Sigmoid colon (tissue), 7 donors: ENCODE results near the gene SMOC2. TPM values are rescaled to one million over a fixed set of nuclear protein-coding genes. Genes with fewer than 3 reads are reported as not detected.
"Not testable (repeated sequence)": the region's sequence is repeated elsewhere in the genome, so short reads cannot be mapped to it uniquely, and the experiment has no call there.

Experiments
- DNase-seq: peaks from one replicate; pipeline ENCODE4 v3.0.0-alpha.2; 2019
- H3K27ac ChIP-seq, 4 donors: fragments of 200-600 bp; sonication (generic); one replicate each; pipeline ENCODE4 v1.5.1; 2016 to 2019; ENCODE audit warnings: mild to moderate bottlenecking in 1 of 4
- H3K27me3 ChIP-seq, 3 donors: fragments of 200-600 bp; sonication (generic); one replicate each; pipeline ENCODE4 v1.5.1; 2019; ENCODE audit warnings: mild to moderate bottlenecking in 1 of 3
- H3K36me3 ChIP-seq, 4 donors: fragments of 200-600 bp; sonication (generic); one replicate each; pipeline ENCODE4 v1.5.1; 2016 to 2019
- H3K4me1 ChIP-seq, 4 donors: fragments of 200-600 bp; sonication (generic); one replicate each; pipeline ENCODE4 v1.5.1; 2017 to 2019
- H3K4me3 ChIP-seq, 4 donors: fragments of 200-600 bp; sonication (generic); one replicate each; pipeline ENCODE4 v1.5.1; 2017 to 2019; ENCODE audit warnings: mild to moderate bottlenecking in 2 of 4, moderate library complexity in 1 of 4
- H3K9me3 ChIP-seq, 4 donors: fragments of 200-600 bp in 3 of 4; sonication (generic) in 3 of 4; one replicate each; pipeline versions ENCODE4 v1.5.1 to v1.6.1; 2013 to 2019
- EP300 ChIP-seq, 4 donors: sonication (generic); formaldehyde crosslinking; IDR thresholded peaks; one replicate each; pipeline ENCODE4 v1.6.1; 2017; ENCODE audit warnings: antibody characterized with exemption in 4 of 4
- POLR2A ChIP-seq, 2 donors: fragments of 450-650 bp; IDR thresholded peaks; one replicate each; pipeline ENCODE4 v1.6.1; 2016; ENCODE audit warnings: antibody characterized with exemption in 2 of 2, mild to moderate bottlenecking in 2 of 2, moderate library complexity in 2 of 2
- POLR2AphosphoS5 ChIP-seq, 4 donors: sonication (generic); formaldehyde crosslinking; IDR thresholded peaks; one replicate each; pipeline ENCODE4 v1.6.1; 2017; ENCODE audit warnings: antibody characterized with exemption in 4 of 4
- WGBS, 2 donors: extraction: QIAGEN DNeasy Blood & Tissue Kit; methylation state at CpG; one replicate each; pipeline ENCODE4 v1.1.7; 2013; 5-methylcytosine and 5-hydroxymethylcytosine counted together
- intact Hi-C: fragments of 100-400 bp; cut with DNase I; formaldehyde crosslinking; loops from one replicate; pipeline ENCODE4 v1.15.1; 2023
- polyA plus RNA-seq, 3 donors: library from polyadenylated mRNA; stranded (reverse); fragments of 200-250 nt; gene quantifications; one replicate each; pipeline ENCODE4 v1.2.3, GENCODE V29; 2013
- total RNA-seq, 4 donors: library from RNA; depleted of rRNA; stranded (reverse); fragments of >200 nt; gene quantifications; one replicate each; pipeline ENCODE4 v1.1.0, GENCODE V29; 2016
- TF ChIP-seq, protein P1 (sequence below), 4 experiments: fragments of 450-650 bp in 3 of 4; fragments of 200-600 bp in 1 of 4; IDR thresholded peaks; one replicate each; pipeline ENCODE4 v1.5.1; 2016 to 2019; ENCODE audit warnings: antibody characterized with exemption in 4 of 4, mild to moderate bottlenecking in 3 of 4, moderate library complexity in 2 of 4
- donor health status: healthy with polysubstance abuse.
- donor health status: Bipolar disorder and iron deficiency.
- donor health status: healthy.

The SMOC2 gene
- total and polyA plus RNA-seq, 7 donors = 4.2 to 130 (median 33.5) TPM

DNA sequence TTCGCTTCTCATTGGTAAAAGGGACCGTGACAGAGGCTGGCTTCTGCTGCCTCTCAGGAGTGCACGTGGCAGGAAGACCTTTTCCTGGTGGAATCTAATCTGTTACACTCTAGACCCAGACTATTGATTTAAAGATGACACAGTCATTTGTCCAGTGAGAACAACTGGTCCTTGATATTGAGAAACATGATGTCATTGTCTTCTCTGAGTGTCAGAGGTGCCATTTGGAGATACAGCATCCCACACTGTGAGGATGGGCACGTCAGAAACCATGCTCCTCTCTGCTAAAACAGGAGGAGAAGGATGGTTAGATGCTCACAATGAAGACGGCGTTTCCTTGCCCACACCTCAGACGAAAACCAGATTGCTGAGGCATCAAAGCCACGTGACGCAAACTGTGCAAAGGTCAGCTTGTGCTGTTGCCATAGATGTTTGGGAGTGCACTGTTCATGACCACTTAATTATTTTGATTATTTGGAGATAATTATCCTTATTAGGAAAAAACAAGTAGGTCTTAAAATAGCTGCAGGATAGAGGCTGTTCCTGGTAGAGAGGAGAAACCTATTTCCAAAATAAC is 169.0 kb downstream of the SMOC2 start:
- intact Hi-C loops = no loop called here
- H3K4me3 ChIP-seq = no peak overlapping the region
- no peaks in the 10 kb centered on the region for H3K36me3 ChIP-seq
- DNase-seq = peak; percentile 44
- H3K27me3 ChIP-seq = no peaks in the 10 kb centered on the region
- H3K27ac ChIP-seq = no peak overlapping the region
- no peak for TF ChIP-seq POLR2A (IDR thresholded peaks at IDR 0.05)
- TF ChIP-seq, protein P1, sequence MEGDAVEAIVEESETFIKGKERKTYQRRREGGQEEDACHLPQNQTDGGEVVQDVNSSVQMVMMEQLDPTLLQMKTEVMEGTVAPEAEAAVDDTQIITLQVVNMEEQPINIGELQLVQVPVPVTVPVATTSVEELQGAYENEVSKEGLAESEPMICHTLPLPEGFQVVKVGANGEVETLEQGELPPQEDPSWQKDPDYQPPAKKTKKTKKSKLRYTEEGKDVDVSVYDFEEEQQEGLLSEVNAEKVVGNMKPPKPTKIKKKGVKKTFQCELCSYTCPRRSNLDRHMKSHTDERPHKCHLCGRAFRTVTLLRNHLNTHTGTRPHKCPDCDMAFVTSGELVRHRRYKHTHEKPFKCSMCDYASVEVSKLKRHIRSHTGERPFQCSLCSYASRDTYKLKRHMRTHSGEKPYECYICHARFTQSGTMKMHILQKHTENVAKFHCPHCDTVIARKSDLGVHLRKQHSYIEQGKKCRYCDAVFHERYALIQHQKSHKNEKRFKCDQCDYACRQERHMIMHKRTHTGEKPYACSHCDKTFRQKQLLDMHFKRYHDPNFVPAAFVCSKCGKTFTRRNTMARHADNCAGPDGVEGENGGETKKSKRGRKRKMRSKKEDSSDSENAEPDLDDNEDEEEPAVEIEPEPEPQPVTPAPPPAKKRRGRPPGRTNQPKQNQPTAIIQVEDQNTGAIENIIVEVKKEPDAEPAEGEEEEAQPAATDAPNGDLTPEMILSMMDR (IDR thresholded peaks at IDR 0.05) = no peak
- TF ChIP-seq EP300 (IDR thresholded peaks at IDR 0.05) = no peak
- no peak for TF ChIP-seq POLR2AphosphoS5 (IDR thresholded peaks at IDR 0.05)
- no peaks in the 10 kb centered on the region for H3K4me1 ChIP-seq
- WGBS, 2 donors = 85 to 90% methylated on average over 9 of the region's 9 CpGs
- no peaks in the 10 kb centered on the region for H3K9me3 ChIP-seq

DNA sequence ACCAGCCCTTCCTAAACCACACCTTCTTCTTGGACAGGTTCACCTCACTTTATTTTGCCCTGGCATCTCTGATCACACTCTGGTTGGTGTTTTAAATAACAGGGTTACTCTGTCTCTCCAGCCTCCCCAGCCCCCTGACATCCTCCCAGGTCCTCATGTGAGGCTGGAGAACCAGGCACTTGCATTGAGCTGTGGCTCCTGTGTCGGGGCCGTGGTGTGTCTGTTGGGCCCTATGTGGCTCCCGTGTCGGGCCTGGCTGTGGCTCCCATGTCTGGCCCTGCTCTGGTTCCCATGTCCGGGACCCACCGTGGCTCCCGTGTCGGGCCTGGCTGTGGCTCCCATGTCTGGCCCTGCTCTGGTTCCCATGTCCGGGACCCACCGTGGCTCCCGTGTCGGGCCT is 170.0 kb downstream of the SMOC2 start:
- H3K27me3 ChIP-seq, H3K9me3 ChIP-seq, intact Hi-C loops, H3K36me3 ChIP-seq, H3K4me1 ChIP-seq, H3K27ac ChIP-seq, H3K4me3 ChIP-seq: not testable (repeated sequence)
- peak; percentile 52 for DNase-seq
- WGBS, 2 donors = 91 to 94% methylated on average over 12 of the region's 12 CpGs

DNA sequence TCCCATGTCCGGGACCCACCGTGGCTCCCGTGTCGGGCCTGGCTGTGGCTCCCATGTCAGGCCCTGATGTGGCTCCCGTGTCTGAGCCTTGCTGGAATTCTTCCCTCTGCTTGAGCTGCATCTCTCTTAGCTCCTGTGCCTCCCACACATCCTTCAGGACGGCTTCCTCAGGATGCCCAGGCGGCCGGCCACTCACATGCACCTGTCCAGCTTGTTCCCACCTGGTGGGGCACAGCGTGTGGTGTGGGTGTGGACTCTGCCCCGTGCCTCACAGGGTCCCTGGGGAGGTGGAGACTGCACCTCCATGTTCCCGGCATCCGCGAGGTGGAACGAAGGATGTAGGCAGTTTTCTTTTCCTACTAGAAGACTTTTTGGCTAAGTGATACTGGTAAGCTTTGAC is 170.7 kb downstream of the SMOC2 start:
- Histone ChIP-seq H3K4me3 (no peak overlapping the region), H3K27ac (no peak overlapping the region), H3K9me3 (no peaks in the 10 kb centered on the region), H3K27me3 (no peaks in the 10 kb centered on the region), H3K4me1 (no peaks in the 10 kb centered on the region), H3K36me3 (no peaks in the 10 kb centered on the region)
- TF ChIP-seq, protein P1 (IDR thresholded peaks at IDR 0.05) = no peak
- intact Hi-C loops = no loop called here
- DNase-seq = peak; percentile 41
- 94 to 96% methylated on average over 14 of the region's 14 CpGs for WGBS, 2 donors

DNA sequence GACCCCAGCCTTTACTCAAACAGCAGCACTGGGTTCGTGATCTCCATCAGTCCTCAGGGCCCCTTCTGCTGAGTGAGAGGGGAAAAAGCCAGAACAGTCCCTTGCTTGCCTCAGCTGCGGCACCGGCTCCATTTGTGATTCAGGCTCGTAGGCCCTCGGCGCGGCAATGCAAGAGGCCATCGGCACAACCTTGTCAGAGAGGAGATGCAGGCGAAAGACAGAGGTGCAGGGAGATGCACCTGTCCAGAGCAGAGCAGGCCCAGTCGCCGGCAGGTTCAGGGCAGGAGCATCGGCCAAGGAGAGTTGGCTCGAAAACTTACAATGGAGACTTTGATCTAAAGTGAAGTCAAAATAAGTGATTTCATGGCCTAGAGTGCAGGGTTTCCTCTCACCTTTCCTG is 171.6 kb downstream of the SMOC2 start:
- WGBS, 2 donors = 95 to 97% methylated on average over 13 of the region's 13 CpGs
- peak; percentile 45 for DNase-seq
- intact Hi-C loops = no loop called here
- Histone ChIP-seq H3K27me3 (no peaks in the 10 kb centered on the region), H3K4me3 (no peak overlapping the region), H3K9me3 (no peaks in the 10 kb centered on the region), H3K4me1 (no peaks in the 10 kb centered on the region), H3K36me3 (no peaks in the 10 kb centered on the region), H3K27ac (no peak overlapping the region)
- TF ChIP-seq, protein P1 (IDR thresholded peaks at IDR 0.05) = no peak
- no peak for TF ChIP-seq EP300 (IDR thresholded peaks at IDR 0.05)
- TF ChIP-seq POLR2A (IDR thresholded peaks at IDR 0.05) = no peak
- no peak for TF ChIP-seq POLR2AphosphoS5 (IDR thresholded peaks at IDR 0.05)

DNA sequence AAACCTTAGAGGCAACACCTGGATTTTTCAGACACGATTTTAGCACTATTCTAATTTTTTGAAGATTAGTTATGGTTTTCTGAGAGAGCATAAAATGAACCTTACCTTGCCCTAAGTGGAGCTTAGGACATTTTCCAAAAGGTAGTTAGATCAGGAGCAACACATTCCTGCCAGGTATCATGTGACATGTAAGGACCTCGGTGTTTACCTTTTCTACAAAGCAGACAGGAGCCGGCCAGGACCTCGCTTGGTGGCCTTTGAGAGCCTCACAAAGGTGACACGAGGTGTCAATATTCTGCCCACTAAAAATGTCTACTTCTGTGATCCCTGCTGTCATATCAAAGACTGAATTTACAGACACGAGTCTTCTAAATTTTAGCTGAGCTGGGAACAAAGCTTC is 174.9 kb downstream of the SMOC2 start:
- DNase-seq = peak; percentile 26

More for the DNA sequence above, 174.9 kb downstream of the SMOC2 start:
- Histone ChIP-seq H3K4me1 (no peaks in the 10 kb centered on the region), H3K27me3 (no peaks in the 10 kb centered on the region), H3K36me3 (no peaks in the 10 kb centered on the region), H3K9me3 (no peaks in the 10 kb centered on the region), H3K27ac (no peak overlapping the region), H3K4me3 (no peak overlapping the region)
- WGBS, 2 donors = 78 to 84% methylated on average over 6 of the region's 6 CpGs
- intact Hi-C loops = no loop called here
- TF ChIP-seq EP300 (IDR thresholded peaks at IDR 0.05) = no peak
- TF ChIP-seq POLR2A (IDR thresholded peaks at IDR 0.05) = no peak
- TF ChIP-seq, protein P1 (IDR thresholded peaks at IDR 0.05) = no peak
- no peak for TF ChIP-seq POLR2AphosphoS5 (IDR thresholded peaks at IDR 0.05)
